Endodermal cell (in vitro differentiated cells): ENCODE data around the gene GAP43. TPM values are rescaled to one million over a fixed set of nuclear protein-coding genes. Genes with fewer than 3 reads are reported as not detected.

Experiments used
- DNase-seq: peaks from one replicate; pipeline ENCODE4 v3.0.0-alpha.2; 2017
- H3K27ac ChIP-seq: 2 replicates; pipeline ENCODE4 v1.5.1; 2013; ENCODE audit warnings: mild to moderate bottlenecking, low read depth, low read length, moderate library complexity
- H3K27me3 ChIP-seq: 2 replicates; pipeline ENCODE4 v1.6.1; 2013; ENCODE audit warnings: mild to moderate bottlenecking, low read length, moderate library complexity; ENCODE audit not compliant: insufficient read depth, control insufficient read depth, poor library complexity, severe bottlenecking
- H3K36me3 ChIP-seq: 2 replicates; pipeline ENCODE4 v1.7.0; 2013; ENCODE audit warnings: mild to moderate bottlenecking, low read length, moderate library complexity; ENCODE audit not compliant: control insufficient read depth, insufficient read depth
- H3K4me1 ChIP-seq: one replicate; pipeline ENCODE4 v1.7.0; 2013; ENCODE audit warnings: low read length; ENCODE audit not compliant: control insufficient read depth, insufficient read depth
- H3K4me3 ChIP-seq: 2 replicates; pipeline ENCODE4 v1.5.1; 2013; ENCODE audit warnings: mild to moderate bottlenecking, low read length, moderate library complexity
- H3K9ac ChIP-seq: 2 replicates; pipeline ENCODE4 v1.6.1; 2013; ENCODE audit warnings: mild to moderate bottlenecking, low read length, moderate library complexity; ENCODE audit not compliant: poor library complexity, severe bottlenecking; ENCODE audit errors: extremely low read depth
- H3K9me3 ChIP-seq: 2 replicates; pipeline ENCODE4 v1.6.1; 2013; ENCODE audit warnings: mild to moderate bottlenecking, low read length, moderate library complexity; ENCODE audit not compliant: control insufficient read depth
- H3K27ac Mint-ChIP-seq: 2 replicates; pipeline ENCODE4 v1.8.0; 2020; ENCODE audit warnings: mixed read lengths
- H3K27me3 Mint-ChIP-seq: 2 replicates; pipeline ENCODE4 v1.8.0; 2021; ENCODE audit warnings: mild to moderate bottlenecking, mixed read lengths; ENCODE audit not compliant: insufficient read depth
- H3K36me3 Mint-ChIP-seq: 2 replicates; pipeline ENCODE4 v1.8.0; 2020; ENCODE audit warnings: low read depth, mixed read lengths
- H3K4me1 Mint-ChIP-seq: 2 replicates; pipeline ENCODE4 v1.8.0; 2020; ENCODE audit warnings: mixed read lengths
- H3K4me3 Mint-ChIP-seq: 2 replicates; pipeline ENCODE4 v1.8.0; 2020; ENCODE audit warnings: mild to moderate bottlenecking, moderate library complexity, mixed read lengths
- H3K9me3 Mint-ChIP-seq: 2 replicates; pipeline ENCODE4 v1.8.0; 2020; ENCODE audit warnings: mild to moderate bottlenecking, mixed read lengths
- WGBS, 2 experiments: methylation state at CpG; one replicate each; pipeline versions ENCODE4 v1.1.5 to v1.1.7; 2013; ENCODE audit warnings: missing lambda C conversion rate in 2 of 2, mixed read lengths in 1 of 2; ENCODE audit not compliant: insufficient coverage in 1 of 2, insufficient read length in 1 of 2; 5-methylcytosine and 5-hydroxymethylcytosine counted together
- total RNA-seq, 2 donors: library from RNA; stranded (reverse); fragmentation: NEBNext Ultra II Directional in 1 of 2; extraction: Animal tissue kit (Norgen Biotek cat#: 25700) in 1 of 2; gene quantifications; 2 replicates in 1 of 2; 3 replicates in 1 of 2; pipeline ENCODE4 v1.2.1, GENCODE V29; 2021
- TF ChIP-seq, protein P1 (sequence below): fragments of 200-600 bp; sonication (generic); conservative IDR thresholded peaks from 2 replicates; pipeline ENCODE4 v1.5.0; 2021; ENCODE audit warnings: antibody characterized with exemption, mild to moderate bottlenecking

GAP43 gene
- total RNA-seq, 2 donors from 2014 or later = 1.5 to 8.0 TPM

DNA sequence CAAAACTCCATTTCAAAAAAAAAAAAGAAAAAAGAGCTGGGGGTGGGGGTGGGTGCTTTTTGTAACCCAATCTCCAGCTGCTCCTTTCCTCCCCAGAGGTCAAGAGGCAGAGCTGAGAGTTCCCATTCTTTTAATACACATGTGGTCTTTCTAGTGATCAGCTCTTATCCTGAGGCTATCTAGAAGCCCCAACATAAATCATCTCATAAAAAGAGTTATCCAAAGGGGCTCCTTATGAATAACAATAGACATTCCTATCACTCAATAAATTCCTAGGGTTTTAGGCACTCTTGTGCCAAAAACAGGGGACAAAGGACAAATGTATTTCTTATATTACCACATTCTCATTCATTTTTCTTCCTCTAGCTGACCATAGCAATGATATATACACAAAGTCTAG lies 25.1 kb upstream of the GAP43 start:
- no peaks in the 10 kb centered on the region for H3K27me3 ChIP-seq
- H3K4me3 ChIP-seq = no peak overlapping the region
- Mint-ChIP-seq H3K4me1 (no peaks in the 10 kb centered on the region), H3K9me3 (peaks cover 32% of the 10 kb centered on the region), H3K27me3 (no peaks in the 10 kb centered on the region), H3K4me3 (no peak overlapping the region), H3K36me3 (peaks cover 5% of the 10 kb centered on the region), H3K27ac (no peak overlapping the region)
- H3K9me3 ChIP-seq = peaks cover 22% of the 10 kb centered on the region
- DNase-seq = no peak
- no peaks in the 10 kb centered on the region for H3K36me3 ChIP-seq
- peaks cover 3% of the 10 kb centered on the region for H3K4me1 ChIP-seq
- H3K9ac ChIP-seq = no peak overlapping the region
- TF ChIP-seq, protein P1, sequence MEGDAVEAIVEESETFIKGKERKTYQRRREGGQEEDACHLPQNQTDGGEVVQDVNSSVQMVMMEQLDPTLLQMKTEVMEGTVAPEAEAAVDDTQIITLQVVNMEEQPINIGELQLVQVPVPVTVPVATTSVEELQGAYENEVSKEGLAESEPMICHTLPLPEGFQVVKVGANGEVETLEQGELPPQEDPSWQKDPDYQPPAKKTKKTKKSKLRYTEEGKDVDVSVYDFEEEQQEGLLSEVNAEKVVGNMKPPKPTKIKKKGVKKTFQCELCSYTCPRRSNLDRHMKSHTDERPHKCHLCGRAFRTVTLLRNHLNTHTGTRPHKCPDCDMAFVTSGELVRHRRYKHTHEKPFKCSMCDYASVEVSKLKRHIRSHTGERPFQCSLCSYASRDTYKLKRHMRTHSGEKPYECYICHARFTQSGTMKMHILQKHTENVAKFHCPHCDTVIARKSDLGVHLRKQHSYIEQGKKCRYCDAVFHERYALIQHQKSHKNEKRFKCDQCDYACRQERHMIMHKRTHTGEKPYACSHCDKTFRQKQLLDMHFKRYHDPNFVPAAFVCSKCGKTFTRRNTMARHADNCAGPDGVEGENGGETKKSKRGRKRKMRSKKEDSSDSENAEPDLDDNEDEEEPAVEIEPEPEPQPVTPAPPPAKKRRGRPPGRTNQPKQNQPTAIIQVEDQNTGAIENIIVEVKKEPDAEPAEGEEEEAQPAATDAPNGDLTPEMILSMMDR = no peak
- H3K27ac ChIP-seq = no peak overlapping the region

DNA sequence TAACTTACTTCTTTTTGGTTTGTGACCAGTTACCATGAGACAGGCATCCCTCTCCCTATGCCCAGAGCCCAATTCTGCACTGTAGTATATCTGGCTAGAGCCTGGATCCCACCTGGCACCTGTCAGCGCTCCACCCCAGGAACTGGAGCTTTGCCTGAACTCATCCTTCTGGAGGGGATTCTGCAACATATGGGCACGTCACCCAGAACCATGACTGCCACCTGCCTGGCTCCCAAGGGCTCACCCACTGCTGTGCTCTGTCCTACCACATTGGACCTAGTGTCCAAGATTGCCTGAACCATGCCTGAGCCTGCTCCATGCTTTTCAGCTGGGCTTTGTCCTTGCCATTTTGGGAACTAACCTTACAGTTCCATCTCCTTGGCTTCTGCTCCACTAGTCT lies 21.1 kb upstream of the GAP43 start:
- no peaks in the 10 kb centered on the region for H3K4me1 Mint-ChIP-seq
- 79 to 93% methylated on average over 2 of the region's 2 CpGs for WGBS, 2 experiments

DNA sequence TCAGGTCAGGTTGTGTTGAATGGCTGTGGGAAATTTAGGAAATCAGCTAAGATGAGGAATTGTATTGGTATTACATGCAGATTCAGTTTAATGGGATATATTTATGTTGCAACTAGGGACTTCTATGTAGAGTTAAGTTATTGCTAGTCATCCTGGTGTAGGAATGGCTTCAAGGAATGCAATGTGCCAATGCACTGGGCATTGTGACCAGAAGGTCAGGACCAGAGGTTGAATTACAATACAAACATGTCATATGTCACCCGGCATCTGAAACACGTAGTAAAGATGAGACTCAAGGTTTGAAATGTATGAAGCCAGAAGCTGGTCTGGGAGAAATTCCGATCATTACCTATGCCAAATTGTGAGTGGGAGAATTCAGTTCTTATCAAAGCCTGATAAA lies 11.7 kb upstream of the GAP43 start:
- H3K27ac Mint-ChIP-seq = no peak overlapping the region

More for the DNA sequence above, 21.1 kb upstream of the GAP43 start:
- H3K27me3 ChIP-seq = no peaks in the 10 kb centered on the region
- no peak overlapping the region for H3K27ac ChIP-seq
- peaks cover 3% of the 10 kb centered on the region for H3K4me1 ChIP-seq
- H3K9me3 ChIP-seq = peaks cover 4% of the 10 kb centered on the region
- Mint-ChIP-seq H3K9me3 (peaks cover 10% of the 10 kb centered on the region), H3K27me3 (no peaks in the 10 kb centered on the region), H3K27ac (no peak overlapping the region), H3K4me3 (no peak overlapping the region), H3K36me3 (peaks cover 5% of the 10 kb centered on the region)
- DNase-seq = no peak
- H3K4me3 ChIP-seq = no peak overlapping the region
- H3K9ac ChIP-seq = no peak overlapping the region
- no peaks in the 10 kb centered on the region for H3K36me3 ChIP-seq
- TF ChIP-seq, protein P1 = no peak

More for the DNA sequence above, 11.7 kb upstream of the GAP43 start:
- Histone ChIP-seq H3K4me3 (no peak overlapping the region), H3K27me3 (no peaks in the 10 kb centered on the region), H3K36me3 (no peaks in the 10 kb centered on the region), H3K9ac (no peak overlapping the region), H3K27ac (no peak overlapping the region), H3K4me1 (no peaks in the 10 kb centered on the region), H3K9me3 (no peaks in the 10 kb centered on the region)
- TF ChIP-seq, protein P1 = no peak
- peaks cover 4% of the 10 kb centered on the region for H3K4me1 Mint-ChIP-seq
- no peak for DNase-seq
- no peaks in the 10 kb centered on the region for H3K27me3 Mint-ChIP-seq
- peaks cover 3% of the 10 kb centered on the region for H3K9me3 Mint-ChIP-seq
- H3K4me3 Mint-ChIP-seq = no peak overlapping the region
- no peaks in the 10 kb centered on the region for H3K36me3 Mint-ChIP-seq
- WGBS, 2 experiments = 96% methylated on average over 3 of the region's 3 CpGs; no CpG with 5 or more reads in 1 of the 2 experiments
